Psoas muscle (tissue), 8 donors: Measurements from ENCODE around the gene DIRAS3. TPM values are rescaled to one million over a fixed set of nuclear protein-coding genes. Genes with fewer than 3 reads are reported as not detected.

ENCODE experiments used
- ATAC-seq, 4 donors: fragments of 200-7000 bp; cut with Tn5 transposase; one replicate each; pipeline ENCODE4 v1.9.1; 2020; ENCODE audit warnings: moderate library complexity in 3 of 4, mild to moderate bottlenecking in 2 of 4
- DNase-seq, 2 donors: peaks; one replicate each; pipeline ENCODE4 v3.0.0-alpha.2; 2020
- H3K27ac ChIP-seq: fragments of 200-600 bp; one replicate; pipeline ENCODE4 v1.8.0; 2022
- H3K27me3 ChIP-seq, 3 donors: fragments of 200-600 bp in 1 of 3; one replicate each; pipeline versions ENCODE4 v1.6.1 to v1.8.0; 2013 to 2022; ENCODE audit warnings: low read length in 2 of 3, mild to moderate bottlenecking in 2 of 3, moderate library complexity in 1 of 3; ENCODE audit not compliant: insufficient read depth in 3 of 3
- H3K36me3 ChIP-seq, 2 donors: fragments of 200-600 bp in 1 of 2; one replicate each; pipeline versions ENCODE4 v1.6.1 to v1.8.0; 2013 to 2022; ENCODE audit warnings: low read depth in 1 of 2, mild to moderate bottlenecking in 1 of 2, moderate library complexity in 1 of 2; ENCODE audit not compliant: insufficient read depth in 1 of 2
- H3K4me1 ChIP-seq: fragments of 200-600 bp; one replicate; pipeline ENCODE4 v1.8.0; 2022
- H3K4me3 ChIP-seq: fragments of 200-600 bp; one replicate; pipeline ENCODE4 v1.8.0; 2022; ENCODE audit warnings: mild to moderate bottlenecking
- H3K9me3 ChIP-seq: fragments of 200-600 bp; one replicate; pipeline ENCODE4 v1.8.0; 2022
- CTCF ChIP-seq: fragments of 200-600 bp; IDR thresholded peaks from one replicate; pipeline ENCODE4 v1.8.0; 2022; ENCODE audit warnings: antibody characterized with exemption
- WGBS, 3 donors: extraction: QIAGEN DNeasy Blood & Tissue Kit; methylation state at CpG; one replicate each; pipeline versions ENCODE4 v1.1.6 to v1.1.7; 2013; 5-methylcytosine and 5-hydroxymethylcytosine counted together
- intact Hi-C, 2 donors: fragments of 100-400 bp; cut with DNase I; formaldehyde crosslinking; loops; one replicate each; pipeline versions ENCODE4 v1.11.0 to v1.14.2; 2022
- polyA plus RNA-seq, 3 donors: library from polyadenylated mRNA; stranded (reverse); fragments of 200-250 nt; gene quantifications; one replicate each; pipeline ENCODE4 v1.2.3, GENCODE V29; 2013
- total RNA-seq, 4 donors: library from RNA; stranded (reverse); fragmentation: NEBNext Ultra II Directional in 2 of 4; extraction: Animal tissue kit (Norgen Biotek cat#: 25700) in 2 of 4; gene quantifications; one replicate each; pipeline versions ENCODE4 v1.2.1 to v1.2.4, GENCODE V29; 2021 to 2023
- donor health status: healthy with polysubstance abuse.
- donor health status: DM: no; HTN: no; CAD: no; lungs with moderate emphysema.
- donor health status: Bipolar disorder and iron deficiency.
- donor health status: healthy.
- donor health status: DM: yes; HTN: yes; CAD: no.
- donor health status: DM: no; HTN: no; CAD: no.
- donor health status: DM: no; HTN: no; CAD: no.
- donor health status: DM: yes; HTN: yes; CAD: no.

Gene DIRAS3
- total and polyA plus RNA-seq, 7 donors, result 0.18 to 1.2 (median 0.39) TPM

DNA sequence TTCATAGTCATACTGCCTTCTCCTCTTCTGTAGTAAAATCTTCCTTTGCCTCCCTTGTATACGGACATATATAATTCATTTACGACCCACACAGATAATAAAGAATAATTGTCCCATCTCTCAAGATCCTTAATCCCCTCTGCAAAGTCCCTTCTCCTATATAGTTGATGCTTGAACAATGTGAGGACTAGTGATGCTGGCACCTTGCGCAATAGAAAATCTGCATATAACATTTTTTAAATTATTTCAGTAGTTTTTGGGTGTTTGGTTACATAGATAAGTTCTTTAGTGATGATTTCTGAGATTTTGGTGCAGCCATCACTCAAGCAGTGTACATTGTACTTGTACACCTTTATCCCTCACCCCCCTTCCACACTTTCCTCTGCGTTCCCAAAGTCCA, 21.0 kb downstream of the DIRAS3 start:
- DNase-seq (no peak), ATAC-seq (no peak)
- Histone ChIP-seq H3K4me1 (no peaks in the 10 kb centered on the region), H3K27me3 (no peaks in the 10 kb centered on the region), H3K27ac (no peak overlapping the region), H3K9me3 (no peaks in the 10 kb centered on the region), H3K36me3 (no peaks in the 10 kb centered on the region), H3K4me3 (no peak overlapping the region)
- intact Hi-C loops, result no loop called here
- no peak for TF ChIP-seq CTCF
- 92 to 94% (median 92%) methylated on average over 4 of the region's 4 CpGs for WGBS, 3 donors

- intact Hi-C loops, result no loop called here
- no peaks in the 10 kb centered on the region for H3K27me3 ChIP-seq
- no peak overlapping the region for H3K4me3 ChIP-seq
- H3K4me1 ChIP-seq, result no peaks in the 10 kb centered on the region
- 79 to 85% (median 83%) methylated on average over 3 of the region's 3 CpGs for WGBS, 3 donors
- no peak for TF ChIP-seq CTCF
- DNase-seq, result no peak
- no peak for ATAC-seq
- H3K27ac ChIP-seq, result no peak overlapping the region
- no peaks in the 10 kb centered on the region for H3K9me3 ChIP-seq
- H3K36me3 ChIP-seq, result no peaks in the 10 kb centered on the region
These were observed 21.9 kb downstream of the DIRAS3 start for GRCh38 chr1:68028566-68028965.

GRCh38 chr1:68024635-68025338, 25.6 kb downstream of the DIRAS3 start:
- Histone ChIP-seq H3K27ac (no peak overlapping the region), H3K4me1 (no peaks in the 10 kb centered on the region), H3K4me3 (no peak overlapping the region), H3K9me3 (no peaks in the 10 kb centered on the region), H3K36me3 (no peaks in the 10 kb centered on the region), H3K27me3 (no peaks in the 10 kb centered on the region)
- WGBS, 3 donors, result 72 to 83% (median 74%) methylated on average over 2 of the region's 2 CpGs
- no peak for ATAC-seq
- DNase-seq, result no peak
- intact Hi-C loops, result no loop called here
- TF ChIP-seq CTCF, result no peak

- intact Hi-C loops, result no loop called here
- no peak overlapping the region for H3K27ac ChIP-seq
- WGBS, 3 donors, result 50 to 74% (median 55%) methylated on average over 2 of the region's 2 CpGs
- H3K27me3 ChIP-seq, result no peaks in the 10 kb centered on the region
- H3K9me3 ChIP-seq, result no peaks in the 10 kb centered on the region
- ATAC-seq (no peak), DNase-seq (no peak)
- H3K4me1 ChIP-seq, result no peaks in the 10 kb centered on the region
- H3K4me3 ChIP-seq, result no peak overlapping the region
- TF ChIP-seq CTCF, result no peak
- no peaks in the 10 kb centered on the region for H3K36me3 ChIP-seq
These were observed 34.0 kb downstream of the DIRAS3 start for GRCh38 chr1:68016381-68016780.

DNA sequence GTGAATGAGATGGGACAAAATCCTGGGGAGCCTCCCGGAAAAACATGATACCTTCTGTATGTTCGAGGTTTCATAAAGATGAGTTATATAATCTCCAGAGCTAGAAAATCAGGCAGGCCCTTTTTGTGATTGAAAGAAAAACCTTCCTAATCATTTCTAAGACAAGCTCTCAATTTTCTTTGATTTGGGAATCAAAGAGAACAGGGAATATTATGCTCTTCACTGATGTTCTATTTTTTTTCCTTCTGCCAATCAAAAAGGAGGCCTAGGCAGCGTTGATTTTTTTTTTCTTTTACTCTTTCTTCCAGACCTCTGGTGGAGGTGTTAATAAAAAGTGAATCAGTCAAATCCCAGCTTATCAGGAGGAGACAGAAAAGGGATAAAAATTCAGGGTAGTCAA, 34.5 kb downstream of the DIRAS3 start:
- H3K9me3 ChIP-seq, result no peaks in the 10 kb centered on the region
- no peak for ATAC-seq
- WGBS, 3 donors, result 70 to 83% (median 81%) methylated on average over 3 of the region's 3 CpGs
- TF ChIP-seq CTCF, result no peak
- intact Hi-C loops, result no loop called here
- H3K27me3 ChIP-seq, result no peaks in the 10 kb centered on the region
- H3K36me3 ChIP-seq, result no peaks in the 10 kb centered on the region
- no peak overlapping the region for H3K4me3 ChIP-seq
- no peak for DNase-seq
- H3K4me1 ChIP-seq, result no peaks in the 10 kb centered on the region
- H3K27ac ChIP-seq, result no peak overlapping the region
